NCI-H1105 (cell line): ENCODE results near the gene ACAP3.

Experiments
- DNase-seq: peaks from one replicate; lab custom pipeline; 2025; lab: John Stamatoyannopoulos, UW

ACAP3 gene

DNA sequence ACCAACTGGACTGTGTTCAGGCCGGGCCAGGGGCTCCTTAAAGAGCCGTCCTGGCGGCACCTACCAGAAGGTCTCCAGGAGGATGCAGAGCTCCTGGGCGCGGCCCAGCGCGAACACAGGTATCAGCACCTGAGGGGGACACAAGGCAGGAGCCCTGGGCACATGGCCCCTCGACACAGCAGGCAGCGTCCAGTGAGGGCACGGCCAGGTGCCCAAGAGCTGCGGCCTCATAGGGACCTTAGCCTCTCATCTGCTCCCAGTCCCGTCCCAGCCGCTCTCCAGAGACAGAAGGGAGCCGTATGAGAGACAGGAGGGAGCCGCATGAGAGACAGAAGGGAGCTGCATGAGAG is 6.5 kb upstream of the ACAP3 start:
- no peak for DNase-seq

- DNase-seq: no peak
These were observed 5.9 kb upstream of the ACAP3 start for GRCh38 chr1:1313500-1314236.

DNA sequence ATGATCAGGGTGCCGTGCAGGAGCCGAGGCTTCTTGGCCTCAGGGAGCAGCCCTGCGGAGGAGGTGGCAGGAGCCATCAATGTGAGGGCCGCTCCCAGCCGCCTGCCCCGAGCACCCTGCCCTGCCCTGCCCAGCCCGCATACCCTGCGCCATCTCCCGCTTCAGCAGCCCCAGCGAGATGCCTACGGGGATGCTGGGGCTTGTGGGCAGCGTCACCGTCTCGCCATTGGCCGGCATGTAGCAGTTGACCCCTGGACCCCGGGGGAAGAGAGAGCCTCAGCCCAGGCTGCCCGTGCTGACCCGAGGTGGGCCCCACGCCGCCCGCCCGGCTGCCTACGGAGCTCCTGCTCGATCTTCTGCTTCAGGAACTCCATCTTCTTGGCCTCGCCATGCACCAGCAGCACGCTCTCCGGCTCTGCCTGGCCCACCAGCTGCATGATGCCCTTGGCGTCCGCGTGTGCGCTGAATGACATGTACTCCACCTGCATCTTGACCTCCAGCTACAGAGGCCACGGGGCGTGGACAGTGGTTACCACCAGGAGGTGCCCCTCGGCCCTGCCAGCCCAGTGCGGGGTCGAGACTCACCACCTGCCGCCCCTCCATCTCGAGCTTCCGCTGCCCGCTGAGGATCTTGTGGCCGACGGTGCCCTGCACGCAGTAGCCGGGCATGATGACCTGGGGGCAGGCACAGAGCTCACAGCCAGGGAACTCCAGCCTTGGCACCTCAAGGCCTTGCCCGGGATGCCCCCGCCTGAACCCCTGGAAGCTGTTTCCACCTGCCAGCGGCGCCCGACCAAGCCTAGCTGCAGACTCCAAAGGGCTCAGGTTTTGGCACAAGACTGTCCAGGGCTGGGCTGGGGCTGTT is 5.0 kb upstream of the ACAP3 start:
- no peak for DNase-seq

DNA sequence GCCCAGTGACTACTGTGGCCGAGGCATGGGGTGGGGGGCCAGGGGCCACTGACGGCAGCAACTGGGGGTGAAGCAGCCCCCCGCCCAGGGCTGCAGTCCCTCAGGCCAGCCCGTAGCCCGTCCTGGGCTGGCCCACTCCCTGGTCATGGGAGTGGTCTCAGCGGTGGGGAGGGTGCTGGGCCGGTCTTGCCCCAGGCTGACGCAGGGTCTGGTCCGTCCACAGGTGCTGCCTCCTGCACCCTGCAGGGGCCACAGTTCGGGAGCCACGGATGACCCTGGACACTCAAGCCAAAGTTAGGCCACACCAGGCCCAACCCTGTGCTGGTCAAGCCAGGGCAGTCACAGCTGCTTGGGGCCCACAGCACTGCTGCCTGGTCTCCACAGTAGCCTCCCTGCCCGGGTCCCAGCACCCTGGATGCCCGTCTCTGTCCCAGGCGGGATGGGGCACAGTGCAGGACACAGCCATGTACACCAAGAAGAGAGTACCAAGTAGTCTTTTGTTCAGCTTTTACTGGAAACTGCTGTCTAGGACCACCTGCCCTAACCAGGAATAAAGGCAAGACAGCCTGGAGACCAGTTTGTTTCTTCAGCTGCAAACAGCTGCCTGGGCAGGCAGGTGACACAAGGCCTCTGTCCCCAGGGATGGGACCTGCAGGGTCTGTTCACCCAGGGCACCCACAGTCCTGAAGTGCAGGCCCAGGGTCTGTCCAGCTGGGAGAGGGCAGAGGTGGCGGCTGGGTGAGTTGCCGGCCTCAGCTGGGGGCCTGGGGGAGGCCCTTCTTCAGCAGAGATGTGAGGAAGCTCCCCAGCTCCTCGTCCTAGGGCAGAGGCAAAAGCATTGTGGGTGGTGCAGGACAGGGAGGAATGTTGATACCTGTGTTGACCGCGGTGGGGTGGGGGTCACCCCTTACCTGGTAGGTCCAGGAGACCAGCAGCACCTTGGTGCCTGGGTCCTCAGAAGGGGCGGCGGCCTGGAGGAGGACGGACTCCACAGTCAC is 3.7 kb upstream of the ACAP3 start:
- no peak for DNase-seq

DNA sequence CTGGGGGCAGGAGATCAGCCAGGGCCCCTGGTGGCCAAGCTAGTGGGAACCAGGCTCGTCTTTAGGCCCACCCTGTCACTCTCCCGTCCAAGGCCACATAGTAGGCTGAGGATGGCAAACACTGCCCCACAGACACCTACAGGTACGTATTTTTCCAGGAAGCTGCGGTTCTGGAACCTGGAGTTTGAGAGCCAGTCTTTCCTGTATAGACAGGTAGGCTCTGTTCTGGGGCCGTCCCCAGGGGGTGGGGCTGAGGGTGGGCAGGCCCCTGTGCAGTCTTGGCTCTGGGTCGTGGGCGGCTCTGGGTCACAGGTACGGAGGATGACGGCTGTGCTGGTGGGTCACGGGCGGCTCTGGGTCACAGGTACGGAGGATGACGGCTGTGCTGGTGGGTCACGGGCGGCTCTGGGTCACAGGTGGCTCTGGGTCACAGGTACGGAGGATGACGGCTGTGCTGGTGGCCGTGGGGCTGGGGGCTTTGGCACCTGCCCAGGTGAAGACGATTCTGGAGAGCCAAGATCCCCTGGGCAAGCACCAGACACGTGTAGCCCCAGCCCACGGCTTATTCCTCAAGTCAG is 2.8 kb upstream of the ACAP3 start:
- no peak for DNase-seq

DNA sequence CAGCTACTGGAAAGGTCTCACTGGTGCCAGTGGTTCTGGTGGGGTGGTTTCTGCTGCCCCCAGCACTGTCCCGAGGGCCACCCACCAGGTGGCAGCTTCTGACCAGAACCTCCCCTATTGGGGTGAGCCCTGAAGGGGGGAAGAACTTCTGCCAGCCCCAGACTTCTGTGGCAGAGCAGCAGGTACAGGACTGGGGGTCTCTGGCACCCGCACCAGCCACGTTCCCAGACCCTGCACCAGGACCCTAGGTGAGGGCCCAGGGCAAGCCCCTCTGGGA is 2.3 kb upstream of the ACAP3 start:
- no peak for DNase-seq

DNA sequence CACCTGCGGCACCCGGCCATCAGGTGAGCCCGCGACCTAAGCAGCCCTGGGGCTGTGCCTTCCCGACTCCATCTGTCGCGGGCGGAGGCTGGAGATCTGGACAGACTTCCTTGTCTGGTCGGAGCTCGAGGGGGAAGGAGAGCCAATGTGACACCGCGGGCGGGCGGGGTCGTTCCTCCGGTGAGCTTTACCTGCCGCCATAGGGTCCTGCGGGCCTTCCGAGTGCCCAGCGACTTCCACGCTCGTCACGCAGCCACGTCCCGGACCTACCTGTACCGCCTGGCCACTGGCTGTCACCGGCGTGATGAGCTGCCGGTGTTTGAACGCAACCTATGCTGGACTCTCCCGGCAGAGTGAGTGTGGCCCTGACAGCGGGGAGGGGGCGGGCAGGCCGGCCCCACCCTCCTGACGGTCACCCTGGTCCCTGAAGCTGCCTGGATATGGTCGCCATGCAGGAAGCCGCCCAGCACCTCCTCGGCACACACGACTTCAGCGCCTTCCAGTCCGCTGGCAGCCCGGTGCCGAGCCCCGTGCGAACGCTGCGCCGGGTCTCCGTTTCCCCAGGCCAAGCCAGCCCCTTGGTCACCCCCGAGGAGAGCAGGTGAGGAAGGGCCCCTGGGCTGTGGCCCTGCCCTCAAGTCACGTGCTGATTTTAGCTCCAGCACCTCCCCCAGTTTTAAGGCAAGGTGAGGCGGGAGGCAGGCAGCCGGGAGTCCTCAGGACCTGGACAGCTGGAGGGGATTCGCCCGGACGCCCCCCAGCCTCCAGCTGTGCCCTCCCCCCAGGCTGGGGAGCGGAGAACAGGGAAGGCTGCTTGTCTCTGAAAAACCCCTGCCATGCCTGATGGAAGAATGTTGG is 1.8 kb upstream of the ACAP3 start:
- peak; percentile 20 for DNase-seq

DNA sequence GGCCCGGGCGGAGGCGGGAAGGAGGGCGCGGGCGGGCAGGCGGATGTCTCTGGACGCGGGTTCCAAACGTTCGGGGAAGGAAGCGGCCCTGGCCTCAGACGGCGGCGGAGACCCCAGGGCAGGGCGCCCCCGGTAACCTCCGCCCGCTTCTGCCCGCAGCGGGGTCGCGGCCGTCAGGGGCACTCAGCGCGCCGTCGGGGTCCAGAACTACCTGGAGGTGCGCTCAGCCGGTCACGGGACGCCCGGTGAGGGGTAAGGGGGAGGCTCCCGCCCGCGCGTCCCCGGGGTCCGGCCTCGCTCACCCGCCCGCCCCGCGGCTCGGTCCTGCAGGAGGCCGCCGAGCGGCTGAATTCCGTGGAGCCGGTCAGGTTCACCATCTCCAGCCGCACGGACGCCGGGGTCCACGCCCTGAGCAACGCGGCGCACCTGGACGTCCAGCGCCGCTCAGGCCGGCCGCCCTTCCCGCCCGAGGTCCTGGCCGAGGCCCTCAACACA is 1.1 kb upstream of the ACAP3 start:
- DNase-seq: no peak

DNA sequence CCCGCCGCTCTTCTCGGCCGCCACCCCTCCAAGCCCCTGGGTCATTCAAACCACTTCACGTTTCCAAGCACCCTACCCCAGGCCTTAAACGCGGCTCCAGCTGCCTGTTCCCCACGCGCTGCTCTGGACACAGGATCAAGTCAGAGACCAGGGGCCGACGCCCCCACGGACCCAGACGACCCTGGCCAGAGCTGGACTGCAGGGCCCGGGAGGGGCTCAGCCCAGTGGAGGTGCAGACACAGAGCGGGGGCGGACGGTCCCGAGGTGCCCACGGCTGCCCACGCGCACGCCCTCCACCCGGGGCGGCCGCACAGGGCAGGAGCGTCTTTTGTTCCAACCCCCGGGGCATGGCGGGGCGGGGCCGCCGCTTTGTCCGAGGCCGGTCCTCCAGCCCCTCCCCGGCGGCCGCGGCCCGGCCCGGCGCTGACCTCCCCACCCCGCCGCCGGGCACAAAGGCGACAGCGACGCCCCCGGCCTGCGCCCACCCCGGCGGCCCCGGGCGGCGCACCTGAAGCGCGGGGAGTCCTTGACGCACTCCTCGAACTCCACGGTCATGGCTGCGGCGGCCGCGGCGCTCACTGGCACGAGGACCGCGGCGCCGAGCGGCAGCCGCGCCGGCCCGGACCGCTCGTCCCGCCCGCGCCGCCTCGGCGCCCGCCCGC is 338 bp downstream of the ACAP3 start:
- DNase-seq: no peak

DNA sequence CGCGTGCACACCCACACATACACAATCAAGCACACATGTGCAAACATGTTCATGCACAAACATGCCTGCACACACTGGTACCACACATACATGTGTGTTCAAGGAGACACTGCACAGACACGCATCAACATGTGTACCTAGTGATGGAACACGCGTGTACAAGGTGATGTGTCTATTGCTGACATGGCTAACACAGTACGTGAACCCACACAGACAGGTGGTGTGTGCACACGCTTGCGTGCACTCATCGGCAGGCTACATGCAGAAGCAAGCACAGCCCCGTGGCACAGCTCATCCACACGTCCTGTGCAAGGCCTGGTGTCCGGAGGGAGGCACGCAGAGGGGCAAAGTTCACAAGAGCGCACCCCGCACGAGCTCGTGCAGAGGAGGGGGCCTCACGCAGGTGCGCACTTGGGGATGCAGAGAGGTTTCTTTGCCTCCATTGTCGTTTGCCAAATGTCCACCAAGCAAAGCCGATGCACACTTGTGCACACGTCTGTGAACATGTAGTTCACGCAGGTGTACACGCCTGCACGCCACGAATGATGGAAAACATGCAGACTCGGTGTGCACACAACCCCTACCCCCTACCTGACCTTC is 969 bp downstream of the ACAP3 start:
- DNase-seq: no peak

GRCh38 chr1:1306070-1306660 is 1.6 kb downstream of the ACAP3 start:
- DNase-seq: no peak

- DNase-seq: no peak
These were observed 2.2 kb downstream of the ACAP3 start for GRCh38 chr1:1305300-1306069.

GRCh38 chr1:1304331-1305299 is 3.1 kb downstream of the ACAP3 start:
- DNase-seq: peak; percentile 24

GRCh38 chr1:1303736-1304135 is 4.0 kb downstream of the ACAP3 start:
- no peak for DNase-seq

- no peak for DNase-seq
These were observed 4.7 kb downstream of the ACAP3 start for GRCh38 chr1:1302951-1303509.

GRCh38 chr1:1302006-1302430 is 5.7 kb downstream of the ACAP3 start:
- DNase-seq: no peak

GRCh38 chr1:1300352-1300739 is 7.4 kb downstream of the ACAP3 start:
- no peak for DNase-seq
